Measurements from ENCODE around the gene NES.
"Not testable (repeated sequence)": the region's sequence is repeated elsewhere in the genome, so short reads cannot be mapped to it uniquely, and the experiment has no call there.

The NES gene

DNA sequence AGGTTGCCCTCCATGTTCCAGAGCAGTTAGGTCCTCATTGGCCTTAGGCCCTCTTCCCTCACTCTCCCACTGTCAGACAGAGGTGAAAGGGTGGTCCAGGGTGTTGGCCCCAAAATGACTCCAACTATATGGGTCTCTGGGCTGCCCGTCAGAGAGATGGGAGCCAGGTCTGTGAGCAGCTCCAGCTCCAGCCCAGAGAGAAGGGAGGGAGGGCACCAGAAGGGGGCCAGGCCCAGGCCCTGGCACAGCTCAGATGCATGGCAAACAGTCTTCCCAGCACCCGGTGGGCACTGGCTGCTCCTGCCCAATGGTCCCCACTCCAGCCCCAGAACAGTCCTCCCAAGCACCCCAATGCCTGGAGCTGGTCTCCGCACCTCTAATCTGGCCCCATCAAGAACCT lies 33.1 kb downstream of the NES start:
- no peak for DNase-seq

DNA sequence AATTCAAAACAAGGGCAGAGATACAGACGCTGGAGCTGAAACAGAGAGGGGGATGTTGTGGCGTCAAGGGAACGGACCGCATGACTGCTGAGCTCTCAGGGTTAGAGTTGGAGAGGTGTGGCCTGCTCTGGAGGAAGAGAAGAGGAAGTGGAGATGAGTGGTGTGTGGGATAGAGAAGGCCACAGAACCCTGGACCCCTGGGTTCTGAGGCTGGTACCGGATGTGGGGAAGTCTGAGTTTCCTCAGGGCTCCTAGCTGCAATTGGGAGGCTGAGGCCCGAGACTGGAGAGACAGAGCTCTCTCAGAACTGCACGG lies 33.5 kb downstream of the NES start:
- DNase-seq: no peak

DNA sequence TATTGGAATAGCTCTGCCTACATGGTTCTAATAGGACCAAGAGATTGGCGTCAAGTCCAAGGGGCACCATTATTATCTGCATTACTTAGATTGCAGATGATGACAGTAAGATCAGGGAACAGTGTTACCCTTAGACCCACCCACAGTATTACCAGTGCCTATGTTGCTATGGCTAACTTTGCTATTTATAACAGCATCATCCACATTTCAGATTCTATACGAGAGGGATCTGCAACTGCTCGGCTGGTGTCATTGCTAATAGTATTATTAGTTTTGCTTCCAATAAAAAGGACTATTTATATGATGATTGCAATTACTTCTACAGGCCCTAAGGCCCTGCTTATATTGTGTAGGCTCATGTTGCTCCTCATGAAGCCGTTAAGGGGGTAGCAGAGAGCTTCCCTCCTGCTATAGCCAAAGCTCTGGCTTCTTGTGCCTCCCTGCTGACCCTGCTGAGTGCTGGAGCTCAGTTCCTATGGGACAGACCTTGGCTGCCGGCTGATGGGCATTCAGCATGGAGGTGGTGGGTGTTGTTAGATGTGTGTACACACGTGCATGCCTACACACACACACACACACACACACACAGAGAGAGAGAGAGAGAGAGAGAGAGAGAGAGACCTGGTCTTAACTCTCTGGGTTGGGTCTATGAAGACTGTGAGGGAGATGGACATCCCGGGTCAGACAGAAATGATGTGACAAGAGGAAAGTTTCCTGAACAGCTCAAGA lies 34.0 kb downstream of the NES start:
- DNase-seq: no peak

DNA sequence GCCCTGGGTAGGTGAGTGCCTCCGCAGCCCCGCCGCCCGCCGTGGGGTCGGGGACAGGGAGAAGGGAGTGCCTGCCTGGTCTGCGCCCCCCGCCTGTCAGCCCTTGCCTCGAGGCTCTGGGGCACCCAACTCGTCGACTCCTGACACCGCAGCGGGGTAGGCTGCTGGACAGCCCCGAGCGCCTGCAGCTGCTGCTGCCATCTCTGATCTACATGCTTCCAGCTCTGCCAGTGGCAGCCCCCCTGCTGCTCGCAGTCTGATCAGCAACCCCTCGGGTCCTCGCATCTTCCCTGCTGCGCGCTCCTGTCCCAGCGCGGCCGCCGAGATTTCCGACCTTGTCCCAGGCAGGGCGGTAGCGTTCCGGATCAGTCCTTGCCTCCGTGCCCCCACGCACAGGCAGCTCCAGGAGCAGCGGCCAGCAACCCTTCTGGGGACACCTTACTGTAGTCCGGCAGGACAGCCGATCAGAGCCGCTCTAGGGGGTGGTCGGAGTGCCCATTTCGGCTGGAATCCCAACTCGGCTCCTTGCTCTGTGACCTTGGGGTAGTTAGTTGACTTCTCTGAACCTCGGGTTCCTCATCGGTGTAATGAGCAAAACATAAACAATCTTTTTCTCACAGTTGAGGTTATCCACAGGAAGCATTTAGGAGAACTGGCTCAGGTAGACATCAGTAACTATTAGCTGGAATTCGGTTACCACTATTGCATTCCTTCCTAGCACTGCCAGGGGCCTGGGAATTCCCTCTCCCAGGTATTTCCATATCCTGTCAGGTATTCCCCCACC lies 34.8 kb downstream of the NES start:
- no peak for DNase-seq

DNA sequence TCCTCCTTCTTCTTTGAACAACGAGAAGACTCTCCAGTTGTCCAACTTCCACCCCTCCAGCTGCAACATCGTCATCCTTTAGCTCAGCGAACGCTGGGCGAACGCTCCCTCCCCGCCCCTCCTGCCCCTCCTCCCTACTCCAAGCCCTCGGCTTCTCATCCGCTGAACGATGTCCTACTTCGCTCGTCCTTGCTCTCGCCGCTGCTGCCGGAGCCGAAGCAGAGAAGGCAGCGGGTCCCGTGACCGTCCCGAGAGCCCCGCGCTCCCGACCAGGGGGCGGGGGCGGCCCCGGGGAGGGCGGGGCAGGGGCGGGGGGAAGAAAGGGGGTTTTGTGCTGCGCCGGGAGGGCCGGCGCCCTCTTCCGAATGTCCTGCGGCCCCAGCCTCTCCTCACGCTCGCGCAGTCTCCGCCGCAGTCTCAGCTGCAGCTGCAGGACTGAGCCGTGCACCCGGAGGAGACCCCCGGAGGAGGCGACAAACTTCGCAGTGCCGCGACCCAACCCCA lies 35.4 kb downstream of the NES start, which contains the start of gene BCAN:
TSS of gene BCAN (plus strand) at position 357 of the 504 bp plus-strand sequence. CDS start 3,938 bp downstream, outside the sequence.
- DNase-seq: no peak

DNA sequence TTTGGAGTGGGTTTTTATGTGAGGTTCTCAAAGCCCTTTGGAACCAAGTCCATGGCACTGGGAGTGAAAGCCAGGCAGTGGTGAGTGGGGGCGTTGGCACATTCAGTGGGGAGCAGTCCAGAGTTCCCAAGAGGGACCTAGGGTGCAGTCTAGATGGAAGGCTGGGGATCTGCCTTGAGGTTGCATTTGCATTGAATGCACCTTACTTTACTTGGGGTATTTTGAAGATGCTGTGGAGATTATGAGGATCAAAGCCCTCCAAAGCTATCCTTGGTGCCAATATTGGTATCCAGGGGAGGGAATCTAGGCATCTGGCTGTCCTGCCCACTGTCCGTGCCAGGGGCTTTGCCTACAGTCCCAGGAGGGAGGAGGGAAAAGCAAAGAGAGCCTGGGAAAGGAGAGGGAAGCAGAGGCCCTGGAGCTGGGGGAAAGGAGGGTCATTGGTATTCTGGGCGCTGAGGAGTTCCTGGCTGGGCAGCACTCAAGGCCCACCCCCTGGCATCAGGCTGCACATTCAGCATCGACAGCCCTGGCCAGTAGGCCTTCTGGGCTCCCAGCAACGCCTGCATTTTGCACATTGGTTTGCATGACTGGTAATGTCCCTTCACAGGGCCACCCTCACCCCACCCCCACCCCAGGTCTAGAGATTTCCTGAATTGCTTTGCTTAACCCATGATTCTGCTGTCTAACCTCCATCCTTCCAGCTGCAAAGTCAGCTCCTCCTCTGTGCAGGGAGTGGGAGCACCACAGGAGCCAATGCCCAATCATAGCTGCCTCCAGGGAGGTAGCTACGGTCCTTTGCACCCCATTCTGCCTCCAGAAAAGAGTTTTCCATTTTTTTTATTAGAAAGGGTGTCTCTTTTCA lies 36.1 kb downstream of the NES start:
- no peak for DNase-seq

DNA sequence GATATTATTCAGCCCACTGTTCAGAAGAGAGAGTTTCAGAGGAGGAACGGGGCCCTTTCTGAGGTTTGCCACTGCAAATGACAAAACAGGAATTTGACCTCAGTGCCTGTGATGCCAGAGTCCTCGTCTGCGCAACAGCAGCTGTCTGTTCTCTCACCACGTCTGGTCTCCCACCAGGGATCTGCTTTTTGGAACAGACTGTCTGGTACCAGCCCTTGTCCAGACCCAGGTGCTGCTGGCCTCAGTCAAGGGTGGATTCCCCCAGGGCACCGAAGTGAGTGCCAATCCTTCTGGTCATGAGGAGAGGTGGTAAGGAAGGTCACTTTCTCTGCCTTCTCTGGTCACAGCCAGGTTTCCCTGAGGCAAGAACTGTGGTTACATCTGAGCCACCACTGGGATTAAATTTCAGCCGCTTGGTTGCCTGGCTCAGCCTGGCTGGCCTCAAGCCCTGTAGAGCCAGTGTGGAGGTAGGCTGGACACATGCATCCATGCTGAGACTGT lies 37.6 kb downstream of the NES start:
- no peak for DNase-seq

DNA sequence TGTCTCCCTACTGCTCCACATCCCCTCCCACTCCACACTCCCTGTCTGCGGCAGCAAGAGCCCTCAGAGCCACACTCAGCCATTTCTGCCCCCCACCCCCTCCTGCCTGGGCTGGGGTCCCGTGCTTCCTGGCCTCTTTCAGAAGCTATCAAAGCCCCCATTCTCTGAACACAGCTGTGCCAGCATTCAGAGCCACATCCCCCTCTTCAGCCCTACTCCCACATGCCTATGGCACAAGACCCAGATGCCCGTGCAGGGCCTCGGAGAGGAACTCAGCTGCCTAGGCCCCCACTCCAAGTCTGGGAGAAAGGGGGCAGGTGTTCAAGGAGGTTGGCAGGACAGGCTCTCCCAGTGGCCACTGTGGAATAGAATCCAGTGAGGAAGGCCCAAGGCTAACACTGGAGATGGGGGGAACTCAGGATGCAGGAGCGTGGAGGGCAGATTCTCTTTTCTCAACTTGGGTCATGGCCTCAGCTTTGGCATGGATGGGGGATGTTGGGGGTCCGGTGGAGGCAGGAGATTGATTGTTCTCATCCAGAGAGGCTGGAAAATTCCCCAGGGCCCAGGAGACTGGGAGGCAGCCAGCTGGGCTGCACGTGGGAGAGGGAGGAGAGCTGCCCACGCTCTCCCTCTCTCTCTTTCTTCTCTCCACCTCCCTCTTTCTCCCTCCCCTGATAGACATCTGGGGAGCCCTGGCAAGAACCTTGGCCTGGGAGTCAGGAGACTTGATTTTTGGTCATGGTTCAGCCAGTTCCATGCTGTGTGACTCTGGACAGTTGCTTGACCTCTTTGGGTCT lies 38.8 kb downstream of the NES start:
- no peak for DNase-seq

DNA sequence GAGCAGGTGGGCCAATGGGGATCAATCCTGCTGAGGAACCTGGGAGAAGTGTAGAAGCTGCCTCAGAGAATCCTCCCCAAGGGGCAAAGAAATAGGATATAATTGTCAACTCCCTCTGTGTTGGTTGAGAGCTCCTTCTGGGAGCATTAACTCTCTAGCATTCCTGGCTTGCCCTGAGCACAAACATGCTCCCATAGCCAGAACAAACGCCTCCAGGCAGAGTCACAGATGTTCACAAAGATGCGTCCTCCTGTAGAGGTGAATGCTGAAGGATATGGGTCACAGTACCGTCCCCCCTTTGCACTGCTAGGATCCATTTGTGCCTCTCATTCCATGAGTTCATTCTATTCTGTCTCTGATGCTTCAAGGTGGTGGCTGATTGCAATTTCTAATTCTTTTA lies 44.9 kb downstream of the NES start:
- no peak for DNase-seq

DNA sequence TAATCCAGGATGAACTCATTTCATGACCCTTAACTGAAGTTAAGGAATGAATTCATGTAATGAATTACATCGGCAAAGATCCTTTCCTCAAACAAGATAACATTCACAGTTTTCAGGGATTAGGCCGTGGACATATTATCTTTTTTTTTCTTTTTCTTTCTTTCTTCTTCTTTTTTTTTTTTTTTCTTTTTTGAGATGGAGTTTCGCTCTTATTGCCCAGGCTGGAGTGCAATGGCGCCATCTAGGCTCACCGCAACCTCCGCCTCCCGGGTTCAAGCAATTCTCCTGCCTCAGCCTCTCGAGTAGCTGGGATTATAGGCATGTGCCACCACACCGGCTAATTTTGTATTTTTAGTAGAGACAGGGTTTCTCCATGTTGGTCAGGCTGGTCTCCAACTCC lies 46.1 kb downstream of the NES start:
- not testable (repeated sequence) for DNase-seq

DNA sequence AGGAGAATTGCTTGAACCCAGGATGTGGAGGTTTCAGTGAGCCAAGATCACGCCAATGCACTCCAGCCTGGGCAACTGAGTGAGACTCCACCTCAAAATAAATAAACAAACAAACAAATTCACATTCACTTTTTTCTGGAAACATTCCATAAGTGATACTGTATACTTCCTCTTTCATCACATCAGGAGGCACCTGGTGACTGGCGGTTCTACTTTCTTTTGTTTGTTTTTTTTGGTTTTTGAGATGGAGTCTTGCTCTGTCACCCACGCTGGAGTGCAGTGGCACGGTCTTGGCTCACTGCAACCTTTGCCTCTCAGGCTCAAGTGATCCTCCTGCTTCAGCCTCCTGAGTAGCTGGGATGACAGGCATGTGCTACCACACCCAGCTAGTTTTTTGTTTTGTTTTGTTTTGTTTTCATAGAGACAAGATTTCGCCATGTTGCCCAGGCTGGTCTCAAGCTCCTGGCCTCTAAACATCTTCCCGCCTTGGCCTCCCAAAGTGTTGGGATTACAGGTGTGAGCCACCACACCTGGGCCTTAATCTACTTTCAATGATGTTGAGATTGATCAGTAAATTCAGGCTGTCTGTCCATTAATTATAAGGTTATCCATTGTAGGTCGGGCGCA lies 47.3 kb downstream of the NES start:
- DNase-seq: no peak

DNA sequence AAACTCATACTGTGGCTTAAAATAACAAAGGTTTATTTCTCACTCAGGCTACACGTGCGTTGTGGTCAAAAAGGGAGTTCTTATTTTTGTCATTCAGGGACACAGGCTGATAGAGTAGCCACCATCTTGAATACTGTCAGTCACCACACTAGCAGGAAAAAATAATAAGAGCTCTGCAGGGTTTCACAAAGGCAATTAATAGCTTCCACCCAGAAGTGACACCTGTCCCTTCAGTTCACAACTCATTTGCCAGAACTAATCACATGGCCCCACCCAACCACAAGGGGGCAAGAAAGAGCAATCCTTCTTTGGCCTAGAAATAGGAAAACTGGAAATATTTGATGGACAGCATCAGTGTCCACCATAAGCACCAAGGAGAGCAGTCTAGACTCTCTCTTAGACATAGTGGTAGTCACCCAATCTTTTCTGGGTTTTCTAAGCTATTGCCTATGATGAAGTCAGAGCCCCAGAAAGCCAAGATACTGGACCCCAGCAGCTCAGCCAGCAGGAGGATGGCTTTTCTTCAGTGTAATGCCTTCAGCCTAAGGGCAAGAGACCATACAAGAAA lies 49.8 kb downstream of the NES start:
- DNase-seq: no peak

DNA sequence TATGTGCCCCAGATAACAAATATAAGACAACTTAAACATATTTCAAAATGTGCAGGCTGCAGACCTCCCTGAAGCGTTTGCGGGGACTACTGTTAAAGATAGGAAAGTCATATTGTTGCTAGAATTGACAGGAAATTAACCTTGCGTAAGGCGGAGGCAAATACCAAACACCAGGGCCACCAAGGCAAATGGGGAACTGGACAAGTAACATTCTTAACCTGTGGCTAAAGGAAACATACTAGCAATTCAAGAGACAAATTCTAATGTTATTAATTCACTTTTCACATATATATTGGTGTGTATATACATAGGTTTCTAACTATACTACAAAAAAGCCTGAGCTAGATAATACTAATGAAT lies 51.1 kb downstream of the NES start:
- no peak for DNase-seq

DNA sequence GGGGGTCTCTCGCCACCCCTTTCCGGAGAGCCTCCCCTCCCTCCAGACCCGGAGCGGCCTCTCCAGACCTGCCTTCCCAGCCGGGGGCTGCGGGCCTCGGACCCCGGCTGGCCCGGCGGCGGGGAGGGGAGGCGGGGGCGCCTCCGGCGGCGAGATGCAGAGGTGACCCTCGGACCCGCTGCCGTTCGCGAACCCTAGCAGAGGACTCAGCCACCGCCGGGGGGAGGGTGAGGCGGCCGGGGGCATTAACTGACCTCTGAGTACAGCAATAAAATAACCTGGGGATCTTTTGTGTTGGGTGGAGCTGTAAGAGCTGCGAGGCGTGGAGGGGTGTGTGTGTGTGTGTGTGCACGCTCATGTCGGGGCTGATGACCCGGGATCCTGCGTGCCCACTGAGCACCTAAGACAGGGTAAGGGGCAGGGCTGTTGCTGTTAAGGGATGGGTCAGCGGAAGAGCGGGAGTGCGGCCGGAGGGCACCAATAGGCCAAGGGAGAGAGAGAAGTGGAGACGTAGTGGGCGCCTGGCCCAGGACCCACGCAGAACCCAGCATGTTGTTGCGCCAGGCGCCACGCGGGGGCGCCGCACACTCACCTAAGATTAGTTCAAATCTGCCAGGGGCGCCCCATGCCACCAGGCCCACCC lies 51.6 kb downstream of the NES start:
- DNase-seq: peak; percentile 34

DNA sequence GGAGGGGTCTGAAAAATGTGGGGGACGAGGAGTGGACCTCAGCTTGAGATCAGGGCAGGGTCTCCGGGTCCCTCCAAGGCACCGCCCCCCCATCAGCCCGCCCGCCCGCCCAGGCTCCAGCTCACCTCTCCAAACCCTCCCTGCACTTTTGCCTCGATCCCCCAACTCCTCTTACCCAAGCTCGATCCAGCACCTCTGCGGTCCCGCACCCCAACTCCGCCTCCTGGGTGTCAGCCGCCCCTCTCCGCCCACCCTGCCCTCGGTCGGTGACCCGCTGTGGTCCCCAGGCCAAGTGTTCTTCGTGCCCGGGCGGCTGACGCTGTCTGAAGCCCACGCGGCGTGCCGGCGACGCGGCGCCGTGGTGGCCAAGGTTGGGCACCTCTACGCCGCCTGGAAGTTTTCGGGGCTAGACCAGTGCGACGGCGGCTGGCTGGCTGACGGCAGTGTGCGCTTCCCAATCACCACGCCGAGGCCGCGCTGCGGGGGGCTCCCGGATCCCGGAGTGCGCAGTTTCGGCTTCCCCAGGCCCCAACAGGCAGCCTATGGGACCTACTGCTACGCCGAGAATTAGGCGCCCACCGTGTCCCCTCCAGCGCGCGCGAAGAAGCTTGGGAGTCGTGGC lies 52.3 kb downstream of the NES start:
- no peak for DNase-seq

DNA sequence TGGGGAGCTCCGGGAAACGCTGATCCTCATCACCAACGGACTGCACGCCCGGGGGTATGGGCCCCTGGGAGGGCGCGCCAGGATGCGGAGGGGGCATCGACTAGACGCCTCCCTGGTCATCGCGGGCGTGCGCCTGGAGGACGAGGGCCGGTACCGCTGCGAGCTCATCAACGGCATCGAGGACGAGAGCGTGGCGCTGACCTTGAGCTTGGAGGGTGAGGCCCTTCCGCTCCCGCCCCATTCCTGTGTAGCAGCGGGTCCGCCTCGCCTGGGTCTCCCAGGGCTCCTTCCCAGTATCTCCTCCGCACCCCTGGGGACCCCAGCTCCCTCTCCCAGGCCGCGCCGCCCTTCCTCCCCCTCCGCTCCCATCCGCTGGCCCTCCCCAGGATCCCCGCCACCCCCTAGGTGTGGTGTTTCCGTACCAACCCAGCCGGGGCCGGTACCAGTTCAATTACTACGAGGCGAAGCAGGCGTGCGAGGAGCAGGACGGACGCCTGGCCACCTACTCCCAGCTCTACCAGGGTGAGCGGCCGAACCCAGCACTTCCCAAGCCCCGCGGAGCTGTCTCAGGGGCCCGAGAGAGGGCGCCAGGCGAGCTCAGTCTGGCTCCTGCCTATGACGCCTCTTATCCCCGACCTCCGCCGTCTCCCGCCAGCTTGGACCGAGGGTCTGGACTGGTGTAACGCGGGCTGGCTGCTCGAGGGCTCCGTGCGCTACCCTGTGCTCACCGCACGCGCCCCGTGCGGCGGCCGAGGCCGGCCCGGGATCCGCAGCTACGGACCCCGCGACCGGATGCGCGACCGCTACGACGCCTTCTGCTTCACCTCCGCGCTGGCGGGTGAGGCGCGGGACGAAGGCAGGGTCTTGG lies 53.0 kb downstream of the NES start:
- DNase-seq: no peak

DNA sequence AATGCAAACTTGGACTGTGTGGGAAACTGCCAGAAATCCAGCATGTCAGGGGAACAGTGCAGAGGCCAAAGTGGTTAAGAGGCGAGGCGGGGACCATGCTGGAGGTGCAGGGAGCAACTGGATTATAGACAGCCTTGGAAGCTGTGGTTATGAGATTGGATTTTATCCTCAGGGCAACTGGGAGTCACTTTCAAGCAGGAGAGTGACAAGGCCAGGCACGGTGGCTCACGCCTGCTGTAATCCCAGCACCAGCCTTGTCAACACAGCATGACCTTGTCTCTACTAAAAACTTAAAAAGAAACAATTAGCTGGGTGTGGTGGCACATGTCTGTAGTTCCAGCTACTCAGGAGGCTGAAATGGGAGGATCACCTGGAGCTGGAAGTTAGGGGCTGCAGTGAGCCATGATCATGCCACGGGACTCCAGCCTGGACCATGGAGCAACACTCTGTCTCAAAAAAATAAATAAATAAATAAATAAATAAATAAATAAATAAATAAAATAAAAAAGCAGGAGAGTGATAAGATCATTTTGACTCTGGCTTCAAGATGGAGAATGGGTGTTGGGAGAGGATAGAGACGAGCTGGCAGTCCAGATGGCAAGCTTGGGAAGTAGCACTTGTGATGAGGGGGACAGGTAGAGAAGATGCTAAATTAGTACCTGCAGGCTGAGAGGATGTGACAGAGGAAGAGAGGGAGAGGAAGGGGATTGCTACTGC lies 54.5 kb downstream of the NES start:
- DNase-seq: no peak

DNA sequence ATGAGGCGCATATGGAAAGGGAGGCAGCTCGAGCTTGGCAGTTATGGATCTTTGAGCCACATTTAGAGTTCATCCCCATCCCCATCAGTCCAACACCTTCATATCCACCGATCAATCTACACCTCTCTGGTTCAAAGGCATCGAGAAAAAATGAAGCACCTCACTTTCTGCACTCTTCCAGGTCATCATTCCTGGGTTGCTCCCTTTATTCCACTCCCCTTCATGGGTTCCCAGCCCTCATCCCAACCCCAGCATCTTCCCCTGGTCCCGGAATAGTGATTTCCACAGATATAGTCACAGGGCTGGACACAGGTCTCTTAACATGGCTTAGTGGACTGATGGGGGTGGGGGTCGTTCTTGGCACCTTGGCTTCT lies 57.6 kb downstream of the NES start:
- no peak for DNase-seq
